HG03432 (cell line): ENCODE results near the gene RFC2.

ENCODE experiments used
- ATAC-seq: cut with Tn5 transposase; IDR thresholded peaks from one replicate; pipeline ENCODE4 v1.9.1; 2021; ENCODE audit warnings: mild to moderate bottlenecking, moderate library complexity; ENCODE audit not compliant: unreplicated experiment

RFC2 gene

DNA sequence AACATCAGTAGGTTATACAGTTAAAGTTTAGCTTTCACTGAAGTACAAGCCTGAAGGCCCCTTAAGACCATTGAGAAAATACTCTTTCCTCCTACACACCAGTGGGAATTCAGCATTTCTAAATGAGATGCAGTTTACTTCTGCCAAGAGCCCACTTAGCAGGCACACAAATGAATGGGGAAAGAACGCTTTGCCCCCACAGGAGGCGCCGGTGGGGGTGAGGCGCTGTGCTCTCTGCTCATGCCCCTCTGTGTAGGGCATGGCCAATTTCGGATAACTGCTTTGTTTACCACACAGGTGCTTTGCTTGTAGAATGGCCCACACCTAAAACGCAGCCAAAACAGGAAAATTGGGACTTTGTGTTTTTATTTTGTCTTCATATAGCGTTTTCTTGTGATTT, 60.3 kb downstream of the RFC2 start:
- ATAC-seq = no peak

DNA sequence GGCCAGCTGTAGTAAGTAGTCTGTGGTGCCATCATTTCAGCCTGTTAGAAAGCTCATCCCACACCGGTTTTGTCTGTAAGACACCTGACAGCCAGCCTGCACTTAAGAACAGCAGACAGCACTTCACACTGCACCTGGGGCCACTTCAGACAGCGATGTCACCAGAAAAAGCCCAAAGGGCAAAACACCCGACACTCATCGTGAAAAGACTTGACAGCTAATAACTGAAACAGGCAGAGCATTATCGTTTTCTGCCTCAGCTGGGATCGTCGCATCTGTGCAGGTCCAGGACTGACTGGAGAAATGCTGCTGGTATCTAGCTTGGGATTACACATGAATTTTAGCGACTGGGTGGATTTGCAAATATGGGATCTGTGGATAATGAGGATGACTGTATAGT, 61.1 kb downstream of the RFC2 start:
- no peak for ATAC-seq

DNA sequence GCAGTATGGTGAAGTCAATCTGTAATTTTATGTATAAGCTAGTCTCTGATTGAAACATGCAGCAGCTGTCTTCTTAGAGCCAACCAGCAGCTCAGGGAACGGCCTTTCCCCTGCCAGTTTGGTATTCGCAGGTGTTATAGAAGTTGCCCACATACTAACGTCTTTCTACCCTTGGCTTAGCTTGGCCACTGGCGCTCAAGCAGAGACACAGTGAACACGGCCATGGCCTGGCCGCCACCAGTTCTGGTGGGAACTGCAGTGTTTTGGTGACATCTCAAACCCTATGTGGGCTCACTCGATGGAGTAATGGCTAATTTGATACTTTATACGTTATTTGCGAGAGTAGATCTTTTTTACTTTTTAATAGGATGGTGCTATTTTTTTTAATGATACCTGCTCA, 63.0 kb downstream of the RFC2 start:
- ATAC-seq = no peak

DNA sequence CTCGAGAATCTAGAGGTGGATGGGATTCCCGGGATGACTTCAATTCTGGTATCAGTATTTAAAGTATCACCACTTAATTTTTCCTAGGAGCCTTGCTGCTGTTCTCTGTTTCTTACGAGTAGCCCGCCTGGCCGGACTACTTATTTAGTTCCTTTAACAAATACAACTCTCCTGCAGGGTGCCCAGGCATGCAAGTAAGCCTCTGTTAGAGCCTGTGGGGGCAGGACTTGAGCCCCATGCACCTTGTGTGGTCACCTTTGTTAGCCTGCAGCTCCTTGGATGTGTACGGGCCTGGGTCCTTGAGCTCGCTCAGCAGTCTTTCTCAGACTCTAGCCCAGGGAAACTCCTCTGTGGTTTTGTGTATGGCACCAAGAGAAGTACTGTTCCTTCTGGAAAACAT, 63.9 kb downstream of the RFC2 start:
- no peak for ATAC-seq

DNA sequence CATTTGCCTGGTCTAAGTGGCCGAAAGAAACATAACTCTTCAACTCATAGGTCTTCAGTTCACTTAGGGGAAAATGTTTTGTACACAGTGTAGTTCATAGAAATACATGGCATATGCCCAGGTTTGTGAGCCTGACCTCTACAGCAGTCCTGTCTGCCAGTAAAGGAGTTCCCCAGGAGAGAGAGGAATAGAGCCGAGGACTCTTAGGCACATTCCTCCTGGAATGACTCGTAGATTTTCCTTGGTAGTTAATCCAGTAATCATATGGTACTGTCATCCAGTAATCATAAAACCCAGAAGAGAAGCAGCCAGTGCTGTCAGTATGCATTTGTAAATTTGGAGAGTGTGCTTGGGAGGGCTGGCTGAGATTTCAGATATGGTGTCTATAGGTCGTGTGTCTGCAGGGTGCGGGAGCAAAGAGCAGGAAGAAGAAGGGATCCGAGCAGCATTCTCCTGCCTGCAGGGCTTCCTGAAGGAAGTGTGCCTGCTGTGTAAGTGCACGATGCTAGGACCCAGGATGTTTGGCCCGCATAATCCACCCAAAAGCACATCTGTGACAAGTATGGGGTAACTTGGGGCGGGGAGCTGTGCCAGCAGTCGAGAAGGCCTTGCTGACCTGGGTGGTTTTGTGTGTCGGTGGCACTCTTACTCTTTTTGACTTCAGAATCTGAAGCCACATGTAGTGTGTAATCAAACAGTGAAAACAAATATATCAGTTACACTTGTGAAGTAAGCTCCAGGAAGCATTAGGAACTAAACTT, 66.1 kb downstream of the RFC2 start:
- ATAC-seq = no peak

DNA sequence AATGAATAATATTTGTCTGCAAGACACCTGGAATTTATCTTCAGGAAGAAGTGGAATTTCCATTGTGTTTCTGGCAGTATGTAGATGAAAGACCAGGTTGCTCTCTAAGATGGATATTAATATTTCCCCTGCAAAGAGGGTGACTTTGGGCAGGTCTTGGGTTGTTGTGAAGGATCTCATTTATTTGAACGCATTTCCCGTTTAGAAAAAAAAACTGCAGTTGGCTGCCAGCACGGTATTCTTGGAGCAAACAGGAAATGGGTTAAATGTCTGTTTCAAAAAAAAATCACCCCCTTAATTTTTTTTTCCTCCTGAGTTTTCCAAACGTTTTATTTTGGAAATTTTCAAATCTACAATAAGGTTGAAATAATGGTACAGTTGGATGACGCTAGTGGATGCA, 68.6 kb downstream of the RFC2 start:
- ATAC-seq = no peak

DNA sequence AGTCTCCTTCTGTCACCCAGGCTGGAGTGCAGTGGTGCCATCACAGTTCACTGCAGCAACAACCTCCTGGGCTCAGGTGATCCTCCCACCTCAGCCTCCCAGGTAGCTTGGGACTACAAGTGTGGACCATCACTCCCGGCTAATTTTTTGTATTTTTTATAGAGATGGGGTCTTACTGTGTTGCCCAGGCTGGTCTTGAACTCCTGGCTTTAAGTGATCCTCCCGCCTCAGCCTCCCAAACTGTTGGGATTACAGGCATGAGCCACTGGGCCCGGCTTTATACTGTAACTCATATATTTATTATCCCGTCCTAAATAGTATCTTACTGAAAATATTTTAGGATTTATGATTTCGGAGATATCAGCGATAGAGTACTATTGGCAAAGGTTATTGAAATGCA, 69.2 kb downstream of the RFC2 start:
- ATAC-seq = no peak

DNA sequence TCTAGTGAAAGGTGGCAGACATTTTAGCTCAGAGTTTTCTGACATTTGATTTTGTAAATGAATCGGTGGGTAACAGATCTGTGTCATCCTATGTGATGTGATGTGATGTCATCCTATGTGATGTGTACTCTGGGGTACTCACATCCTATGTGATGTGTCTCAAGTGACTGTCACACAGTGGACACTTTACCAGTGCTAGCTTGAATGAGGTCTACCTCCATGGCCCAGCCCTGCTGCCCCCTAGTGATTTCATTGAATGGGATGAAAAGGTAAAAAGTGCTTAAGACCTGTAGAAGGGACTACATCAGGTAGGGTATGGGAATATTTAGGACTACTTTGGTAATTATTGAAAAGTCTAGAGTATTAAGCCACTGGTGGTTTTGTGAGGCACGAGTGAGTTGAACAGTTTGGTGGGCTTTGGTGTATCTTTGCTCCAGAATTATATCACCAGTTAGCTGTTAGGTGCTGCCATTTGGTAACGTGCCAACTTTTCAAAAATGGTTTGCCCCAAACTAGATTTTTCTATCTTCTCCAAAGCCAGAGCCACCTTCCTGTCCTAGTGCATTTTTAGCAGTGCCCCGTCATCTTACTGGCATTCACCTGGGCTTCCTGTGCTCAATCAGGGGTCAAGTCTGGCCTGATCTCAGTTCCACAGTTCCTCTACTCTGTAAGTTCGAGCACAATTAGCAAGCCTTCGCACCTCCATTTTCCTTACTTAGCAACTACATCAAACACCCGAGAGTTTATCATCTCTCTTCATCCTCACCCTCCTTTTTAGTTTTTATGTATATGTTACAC, 70.3 kb downstream of the RFC2 start:
- no peak for ATAC-seq

DNA sequence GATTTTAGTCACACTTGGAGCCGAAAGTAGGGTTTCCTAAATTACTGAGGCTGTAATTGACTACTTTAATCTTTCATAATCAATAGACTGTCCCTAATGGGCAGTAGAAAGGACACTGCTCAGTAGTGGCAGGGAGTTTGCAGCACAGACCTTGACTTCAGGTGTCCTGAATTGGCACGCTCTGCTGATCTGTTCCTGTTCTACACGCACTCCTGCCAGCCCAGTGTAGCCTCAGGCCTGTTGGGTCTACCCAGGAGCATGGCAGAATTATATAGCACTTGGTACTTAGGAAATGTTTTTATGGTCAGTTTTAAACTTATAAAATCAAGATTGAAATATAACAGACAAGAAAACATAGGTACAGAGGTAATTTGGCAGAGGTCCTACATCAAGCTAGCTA, 71.1 kb downstream of the RFC2 start:
- no peak for ATAC-seq

DNA sequence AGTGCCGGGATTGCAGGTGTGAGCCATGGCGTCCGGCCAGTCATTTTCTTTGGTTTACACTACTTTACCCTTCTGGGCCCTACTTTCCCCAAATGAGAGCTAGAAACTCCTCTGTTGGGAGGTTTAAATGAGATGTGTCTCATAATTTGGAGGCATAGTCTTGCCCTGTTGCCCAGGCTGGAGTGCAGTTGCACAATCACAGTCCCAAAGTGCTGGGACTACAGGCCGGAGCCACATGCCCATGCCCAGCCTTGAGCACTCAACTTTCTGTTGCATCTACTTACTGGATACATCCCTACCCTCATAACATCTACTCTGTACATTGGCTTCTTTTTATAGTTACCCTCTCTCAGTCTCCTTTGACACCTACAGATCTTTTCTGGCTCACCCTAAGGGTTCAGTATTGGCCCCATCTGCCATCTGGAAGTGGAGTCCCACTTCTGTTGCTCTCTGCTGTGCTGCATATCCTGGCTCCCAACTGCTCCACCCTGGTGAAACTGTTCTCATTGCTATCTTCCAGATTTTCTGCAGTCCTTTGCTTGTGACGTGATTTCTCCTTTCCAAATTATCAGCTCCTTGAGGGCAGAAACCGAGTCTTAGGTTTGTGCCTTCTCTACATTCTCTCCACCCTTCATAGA, 71.6 kb downstream of the RFC2 start:
- ATAC-seq = no peak

DNA sequence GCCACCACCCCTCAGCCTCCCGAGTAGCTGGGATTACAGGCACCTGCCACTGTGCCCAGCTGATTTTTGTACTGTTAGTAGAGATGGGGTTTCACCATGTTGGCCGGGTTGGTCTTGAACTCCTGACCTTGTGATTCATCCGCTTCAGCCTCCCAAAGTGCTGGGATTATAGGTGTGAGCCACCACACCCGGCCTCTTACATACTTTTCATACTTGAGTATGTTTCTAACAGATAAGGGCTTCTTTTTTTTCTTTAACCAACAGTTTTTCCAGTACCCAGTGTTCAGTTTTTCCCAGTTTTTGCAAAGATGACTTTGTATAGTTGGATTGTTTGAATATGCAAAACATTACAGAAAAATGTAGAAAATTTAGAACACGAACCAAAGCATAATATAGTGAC, 72.4 kb downstream of the RFC2 start:
- ATAC-seq = no peak
